Breast epithelium (tissue), 4 donors: Measurements from ENCODE around the gene RYK. TPM values are rescaled to one million over a fixed set of nuclear protein-coding genes. Genes with fewer than 3 reads are reported as not detected.
"Not testable (repeated sequence)": the region's sequence is repeated elsewhere in the genome, so short reads cannot be mapped to it uniquely, and the experiment has no call there.

Experiments
- DNase-seq, 2 donors: peaks; one replicate each; pipeline ENCODE4 v3.0.0-alpha.2; 2019; ENCODE audit warnings: low spot score in 2 of 2
- H3K27ac ChIP-seq, 2 donors: fragments of 200-600 bp; sonication (generic) in 1 of 2; one replicate each; pipeline ENCODE4 v1.5.1; 2016 to 2019; ENCODE audit warnings: mild to moderate bottlenecking in 1 of 2
- H3K27me3 ChIP-seq, 2 donors: fragments of 200-600 bp; sonication (generic) in 1 of 2; one replicate each; pipeline versions ENCODE4 v1.5.1 to v1.6.0; 2017 to 2019; ENCODE audit warnings: control low read depth in 1 of 2, mild to moderate bottlenecking in 1 of 2
- H3K36me3 ChIP-seq: fragments of 200-600 bp; one replicate; pipeline ENCODE4 v1.5.1; 2019
- H3K4me1 ChIP-seq, 2 donors: fragments of 200-600 bp; sonication (generic); one replicate each; pipeline ENCODE4 v1.5.1; 2016 to 2019; ENCODE audit warnings: control low read depth in 1 of 2
- H3K4me3 ChIP-seq, 3 donors: fragments of 200-600 bp; sonication (generic); 1 replicate in 2 of 3; 2 replicates in 1 of 3; pipeline ENCODE4 v1.5.1; 2016 to 2019; ENCODE audit warnings: mild to moderate bottlenecking in 3 of 3, moderate library complexity in 2 of 3
- H3K9me3 ChIP-seq, 2 donors: fragments of 200-600 bp; sonication (generic) in 1 of 2; one replicate each; pipeline ENCODE4 v1.5.1; 2016 to 2019; ENCODE audit warnings: control low read depth in 1 of 2
- CTCF ChIP-seq, 3 donors: fragments of 450-650 bp; IDR thresholded peaks; one replicate each; pipeline ENCODE4 v1.5.1; 2016 to 2017; ENCODE audit warnings: antibody characterized with exemption in 3 of 3, mild to moderate bottlenecking in 3 of 3, moderate library complexity in 3 of 3
- POLR2A ChIP-seq: fragments of 450-650 bp; IDR thresholded peaks from one replicate; pipeline ENCODE4 v1.6.1; 2016; ENCODE audit warnings: antibody characterized with exemption, mild to moderate bottlenecking, moderate library complexity
- POLR2AphosphoS5 ChIP-seq, 3 donors: sonication (generic); formaldehyde crosslinking; IDR thresholded peaks; one replicate each; pipeline ENCODE4 v1.6.1; 2017; ENCODE audit warnings: antibody characterized with exemption in 3 of 3
- intact Hi-C: fragments of 100-400 bp; cut with DNase I; formaldehyde crosslinking; loops from one replicate; pipeline ENCODE4 v1.15.1; 2023; ENCODE audit warnings: low total_unique reads
- total RNA-seq, 3 donors: library from RNA; depleted of rRNA; stranded (reverse); fragments of >200 nt; gene quantifications; one replicate each; pipeline ENCODE4 v1.1.0, GENCODE V29; 2016

The RYK gene
- total RNA-seq, 3 donors from 2014 or later = 77.9 to 153 (median 150) TPM

- Histone ChIP-seq H3K4me3 (no peak overlapping the region), H3K9me3 (no peaks in the 10 kb centered on the region), H3K36me3 (no peaks in the 10 kb centered on the region), H3K27ac (no peak overlapping the region), H3K4me1 (peaks cover 0 to 4% of the 10 kb centered on the region in 2 donors), H3K27me3 (no peaks in the 10 kb centered on the region)
- TF ChIP-seq CTCF (IDR thresholded peaks at IDR 0.05) = no peak
- TF ChIP-seq POLR2A = no peak
- no peak for TF ChIP-seq POLR2AphosphoS5 (IDR thresholded peaks at IDR 0.05)
- DNase-seq = no peak
- intact Hi-C loops = no loop called here
These were observed 25.4 kb upstream of the RYK start for GRCh38 chr3:134276086-134276485.

- H3K27ac ChIP-seq, intact Hi-C loops, DNase-seq, H3K27me3 ChIP-seq, H3K4me3 ChIP-seq, H3K36me3 ChIP-seq, H3K4me1 ChIP-seq, H3K9me3 ChIP-seq: not testable (repeated sequence)
These were observed 24.5 kb upstream of the RYK start for GRCh38 chr3:134275110-134275509.

- no peaks in the 10 kb centered on the region for H3K9me3 ChIP-seq
- TF ChIP-seq CTCF (IDR thresholded peaks at IDR 0.05) (no peak), POLR2A (no peak), POLR2AphosphoS5 (IDR thresholded peaks at IDR 0.05) (no peak)
These were observed 23.9 kb upstream of the RYK start for GRCh38 chr3:134274571-134274970.

GRCh38 chr3:134267996-134268395, 17.3 kb upstream of the RYK start:
- intact Hi-C loops = no loop called here
- Histone ChIP-seq H3K27ac (no peak overlapping the region), H3K36me3 (no peaks in the 10 kb centered on the region), H3K4me3 (no peak overlapping the region), H3K4me1 (no peaks in the 10 kb centered on the region), H3K27me3 (no peaks in the 10 kb centered on the region), H3K9me3 (no peaks in the 10 kb centered on the region)
- TF ChIP-seq POLR2AphosphoS5 (IDR thresholded peaks at IDR 0.05) (no peak), CTCF (IDR thresholded peaks at IDR 0.05) (no peak), POLR2A (no peak)
- DNase-seq = no peak

More at GRCh38 chr3:134274571-134274970, 23.9 kb upstream of the RYK start:
- Histone ChIP-seq H3K36me3 (no peaks in the 10 kb centered on the region), H3K27me3 (no peaks in the 10 kb centered on the region), H3K27ac (no peak overlapping the region), H3K4me3 (no peak overlapping the region), H3K4me1 (peaks cover 0 to 4% of the 10 kb centered on the region in 2 donors)
- intact Hi-C loops = loop anchor here (5.0 kb wide), 1 partner anchor 368 kb away; no protein-coding TSS in a partner anchor
- no peak for DNase-seq

GRCh38 chr3:134260987-134261386, 10.3 kb upstream of the RYK start:
- intact Hi-C loops = no loop called here
- TF ChIP-seq CTCF (IDR thresholded peaks at IDR 0.05) (no peak), POLR2AphosphoS5 (IDR thresholded peaks at IDR 0.05) (no peak), POLR2A (no peak)
- Histone ChIP-seq H3K27me3 (no peaks in the 10 kb centered on the region), H3K27ac (no peak overlapping the region), H3K4me1 (no peaks in the 10 kb centered on the region), H3K9me3 (no peaks in the 10 kb centered on the region), H3K36me3 (no peaks in the 10 kb centered on the region), H3K4me3 (no peak overlapping the region)
- DNase-seq = no peak
